ENCODE results near the gene UGT1A5. TPM values are rescaled to one million over a fixed set of nuclear protein-coding genes. Genes with fewer than 3 reads are reported as not detected.
"Not testable (repeated sequence)": the region's sequence is repeated elsewhere in the genome, so short reads cannot be mapped to it uniquely, and the experiment has no call there.

Gene UGT1A5
- total RNA-seq, 1 experiment from 2014 or later, result not detected

- no peak for DNase-seq (ENCODE audit: low spot score)
- in situ Hi-C loops (cut with HindIII; ENCODE audit: low sequenced_read_pairs), result no loop called here
Measured at GRCh38 chr2:233691443-233692433, 21.0 kb upstream of the UGT1A5 start.

- in situ Hi-C loops (cut with HindIII; ENCODE audit: low sequenced_read_pairs), result no loop called here
Measured at GRCh38 chr2:233692648-233693047, 20.1 kb upstream of the UGT1A5 start, which contains the start of gene UGT1A6. Gene UGT1A6, plus strand, starts transcription at chr2:233692890. Its CDS starts 115 bp downstream, at chr2:233693005.

GRCh38 chr2:233693963-233694362 is 18.7 kb upstream of the UGT1A5 start:
- no peak for DNase-seq (ENCODE audit: low spot score)
- in situ Hi-C loops (cut with HindIII; ENCODE audit: low sequenced_read_pairs), result no loop called here

More at GRCh38 chr2:233692648-233693047, 20.1 kb upstream of the UGT1A5 start, which contains the start of gene UGT1A6:
- DNase-seq (ENCODE audit: low spot score), result no peak

- in situ Hi-C loops (cut with HindIII; ENCODE audit: low sequenced_read_pairs), result no loop called here
- no peak for DNase-seq (ENCODE audit: low spot score)
Measured at GRCh38 chr2:233698740-233699139, 14.0 kb upstream of the UGT1A5 start.

GRCh38 chr2:233699424-233700027 is 13.2 kb upstream of the UGT1A5 start:
- in situ Hi-C loops (cut with HindIII; ENCODE audit: low sequenced_read_pairs), result no loop called here
- DNase-seq (ENCODE audit: low spot score), result no peak

GRCh38 chr2:233700028-233700635 is 12.6 kb upstream of the UGT1A5 start:
- in situ Hi-C loops (cut with HindIII; ENCODE audit: low sequenced_read_pairs), result no loop called here
- DNase-seq (ENCODE audit: low spot score), result no peak

GRCh38 chr2:233700842-233701241 is 11.9 kb upstream of the UGT1A5 start:
- DNase-seq (ENCODE audit: low spot score); in situ Hi-C loops (cut with HindIII; ENCODE audit: low sequenced_read_pairs): not testable (repeated sequence)

- no peak for DNase-seq (ENCODE audit: low spot score)
- in situ Hi-C loops (cut with HindIII; ENCODE audit: low sequenced_read_pairs), result no loop called here
Measured at GRCh38 chr2:233702238-233702637, 10.5 kb upstream of the UGT1A5 start.

GRCh38 chr2:233705911-233706506 is 6.7 kb upstream of the UGT1A5 start:
- in situ Hi-C loops (cut with HindIII; ENCODE audit: low sequenced_read_pairs), result no loop called here
- DNase-seq (ENCODE audit: low spot score), result no peak

GRCh38 chr2:233706720-233707119 is 6.0 kb upstream of the UGT1A5 start:
- in situ Hi-C loops (cut with HindIII; ENCODE audit: low sequenced_read_pairs), result no loop called here
- no peak for DNase-seq (ENCODE audit: low spot score)

- in situ Hi-C loops (cut with HindIII; ENCODE audit: low sequenced_read_pairs), result no loop called here
- DNase-seq (ENCODE audit: low spot score), result no peak
Measured at GRCh38 chr2:233707940-233708644, 4.6 kb upstream of the UGT1A5 start.

- in situ Hi-C loops (cut with HindIII; ENCODE audit: low sequenced_read_pairs), result no loop called here
- DNase-seq (ENCODE audit: low spot score), result no peak
Measured at GRCh38 chr2:233708942-233709341, 3.8 kb upstream of the UGT1A5 start.

- in situ Hi-C loops (cut with HindIII; ENCODE audit: low sequenced_read_pairs), result no loop called here
- peak; percentile 53 for DNase-seq (ENCODE audit: low spot score)
Measured at GRCh38 chr2:233711312-233712008, 1.2 kb upstream of the UGT1A5 start.

GRCh38 chr2:233713262-233713615 is 532 bp downstream of the UGT1A5 start:
- no peak for DNase-seq (ENCODE audit: low spot score)
- in situ Hi-C loops (cut with HindIII; ENCODE audit: low sequenced_read_pairs), result no loop called here

- no peak for DNase-seq (ENCODE audit: low spot score)
- in situ Hi-C loops (cut with HindIII; ENCODE audit: low sequenced_read_pairs), result no loop called here
Measured at GRCh38 chr2:233714121-233714520, 1.4 kb downstream of the UGT1A5 start.

- no peak for DNase-seq (ENCODE audit: low spot score)
- in situ Hi-C loops (cut with HindIII; ENCODE audit: low sequenced_read_pairs), result no loop called here
Measured at GRCh38 chr2:233718552-233718951, 5.8 kb downstream of the UGT1A5 start, which contains the start of gene UGT1A4. Gene UGT1A4, plus strand, starts transcription at chr2:233718736. Its CDS starts 85 bp downstream, at chr2:233718821.

- in situ Hi-C loops (cut with HindIII; ENCODE audit: low sequenced_read_pairs), result no loop called here
- DNase-seq (ENCODE audit: low spot score), result no peak
Measured at GRCh38 chr2:233728723-233729301, 16.1 kb downstream of the UGT1A5 start, which contains the start of gene UGT1A3. Gene UGT1A3, plus strand, starts transcription at chr2:233729042. Its CDS starts 85 bp downstream, at chr2:233729127.

Data from G401 (cell line).